SKM-1 (cell line): ENCODE results near the gene TMEM98.
"Not testable (repeated sequence)": the region's sequence is repeated elsewhere in the genome, so short reads cannot be mapped to it uniquely, and the experiment has no call there.

Experiments
- DNase-seq: peaks from one replicate; lab custom pipeline; 2025; ENCODE audit not compliant: unreplicated experiment; lab: John Stamatoyannopoulos, UW

Gene TMEM98

DNA sequence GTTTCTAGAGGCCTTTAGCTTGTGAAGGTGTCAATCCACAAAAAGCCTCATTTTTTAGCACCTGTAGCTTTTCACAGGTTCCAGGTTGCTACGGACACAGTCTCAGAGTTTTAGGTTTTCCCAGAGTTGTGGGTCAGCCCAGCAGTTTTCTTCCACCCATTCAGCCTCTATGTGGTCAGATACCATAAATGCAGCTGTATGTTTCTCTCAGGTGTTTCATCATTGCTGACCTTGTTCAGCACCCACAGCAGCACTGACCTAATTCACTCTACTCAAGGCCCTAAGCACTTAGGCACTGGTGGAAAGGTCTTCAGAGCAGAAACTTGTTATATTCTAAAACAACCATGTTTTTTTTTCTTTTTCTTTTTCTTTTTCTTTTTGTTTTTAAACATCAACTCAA lies 48.7 kb downstream of the TMEM98 start:
- DNase-seq: no peak

DNA sequence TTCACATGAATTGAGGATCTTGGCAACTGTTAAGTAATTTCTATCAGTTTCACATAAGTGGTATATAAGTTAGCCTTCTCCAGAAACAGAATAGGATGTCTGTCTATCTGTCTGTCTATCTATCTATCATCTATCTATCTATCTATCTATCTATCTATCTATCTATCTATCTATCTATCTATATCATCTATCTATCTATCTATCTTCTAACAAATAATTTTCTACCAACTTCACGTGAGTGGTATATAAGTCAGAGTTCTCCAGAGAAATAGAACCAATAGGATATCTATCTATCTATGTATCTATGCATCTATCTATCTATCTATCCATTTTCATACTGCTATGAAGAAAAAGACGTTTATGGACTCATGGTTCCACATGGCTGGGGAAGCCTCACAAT lies 52.3 kb downstream of the TMEM98 start:
- no peak for DNase-seq

GRCh38 chr17:32981611-32982010 lies 53.7 kb downstream of the TMEM98 start:
- DNase-seq: not testable (repeated sequence)

DNA sequence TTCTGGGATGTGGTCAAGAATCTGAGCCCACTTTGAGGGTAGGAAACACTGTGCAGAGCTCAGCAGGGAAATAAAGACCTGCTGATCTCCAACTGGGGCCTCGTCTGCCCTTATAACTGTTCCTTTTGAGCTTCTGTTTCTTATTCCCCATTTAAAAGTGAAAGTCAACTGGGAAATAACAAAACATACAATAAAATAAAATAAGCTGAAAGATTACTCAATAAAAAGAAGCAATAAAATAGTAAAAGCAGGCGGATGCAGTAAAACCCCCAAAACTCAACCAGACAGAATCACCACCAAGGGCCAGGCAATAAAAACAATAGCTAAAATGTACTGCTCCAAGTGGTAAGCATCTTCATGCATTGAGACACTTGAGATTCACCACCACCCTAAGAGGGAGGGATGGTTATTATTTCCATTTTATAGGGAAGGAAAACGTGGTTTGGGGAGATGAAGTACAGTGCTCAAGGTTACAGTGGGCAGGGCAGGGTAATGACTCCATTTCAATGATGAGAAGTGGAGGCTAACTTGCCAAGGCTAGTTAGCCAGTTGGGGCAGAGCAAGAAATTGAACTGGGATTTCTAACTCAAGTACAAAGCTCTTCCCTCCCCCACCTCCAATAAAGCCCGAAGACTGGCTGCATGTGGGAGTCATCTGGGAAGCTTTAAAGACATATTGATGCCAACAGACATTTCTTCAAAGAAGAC lies 57.2 kb downstream of the TMEM98 start:
- no peak for DNase-seq

GRCh38 chr17:32987453-32987805 lies 59.5 kb downstream of the TMEM98 start:
- not testable (repeated sequence) for DNase-seq

GRCh38 chr17:32987868-32988267 lies 59.9 kb downstream of the TMEM98 start:
- not testable (repeated sequence) for DNase-seq

GRCh38 chr17:32988481-32989101 lies 60.6 kb downstream of the TMEM98 start:
- no peak for DNase-seq

DNA sequence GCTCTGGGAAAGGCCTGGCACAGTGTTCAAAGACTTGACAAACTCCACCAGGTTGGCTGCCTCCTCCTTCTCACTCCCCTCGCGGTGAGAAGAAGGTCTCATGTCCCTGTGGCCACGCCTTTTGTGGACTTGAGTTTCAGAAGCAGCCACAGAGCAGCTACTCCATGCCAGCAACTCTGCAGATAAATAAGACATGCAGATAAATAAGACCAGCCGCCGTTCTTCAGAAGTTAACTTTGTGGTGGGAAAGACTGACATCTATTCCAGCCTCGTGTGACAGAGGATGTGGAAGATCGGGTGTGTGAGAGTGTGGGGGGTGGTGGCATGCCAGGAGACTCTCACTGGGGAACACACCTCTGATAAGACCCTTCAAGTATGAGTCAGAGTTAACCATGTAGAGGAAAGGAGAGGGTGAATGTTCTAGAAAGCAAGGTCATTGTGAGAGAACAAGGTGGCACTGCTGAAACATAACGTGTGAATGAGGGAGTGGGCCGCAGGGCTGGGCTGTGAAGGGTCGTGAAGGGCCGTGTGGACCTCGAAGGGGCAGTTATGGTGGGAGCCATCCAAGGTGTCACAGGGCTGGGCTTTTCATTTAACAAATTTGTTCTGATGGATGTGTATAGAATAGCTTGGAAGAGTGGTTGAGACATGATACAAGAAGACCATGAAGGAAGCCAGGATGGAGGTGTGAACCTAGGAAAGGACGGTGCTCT lies 64.5 kb downstream of the TMEM98 start:
- DNase-seq: no peak

DNA sequence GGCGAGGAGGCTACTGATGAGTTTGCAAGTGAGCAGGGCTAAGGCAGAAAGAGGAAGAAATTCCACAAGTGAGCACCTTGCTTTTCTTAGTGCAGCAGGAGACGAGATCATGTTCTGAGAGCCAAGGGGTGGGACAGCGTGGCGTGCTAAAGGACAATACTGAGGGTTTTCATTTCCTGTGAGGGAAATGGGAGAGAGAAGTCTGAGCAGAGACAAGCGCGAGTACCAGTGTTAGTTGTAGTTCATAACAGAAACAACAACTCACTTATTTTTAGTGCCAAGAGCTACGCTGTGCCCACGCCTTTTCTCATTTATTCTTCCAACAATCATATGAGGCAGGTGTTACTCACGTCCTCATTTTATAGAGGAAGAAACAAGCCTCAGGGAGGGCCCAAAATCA lies 66.0 kb downstream of the TMEM98 start:
- DNase-seq: no peak
